OCI-LY3 (cell line): ENCODE results near the gene KCNN3.

ENCODE experiments used
- H2AFZ ChIP-seq: fragments of 200-600, 300-600 bp; shearing (Covaris generic); 2 replicates; pipeline ENCODE4 v1.6.0; 2014; ENCODE audit warnings: antibody characterized with exemption, low read depth, low read length
- H3K27ac ChIP-seq: fragments of 200-600, 300-600 bp; sonication (generic); 2 replicates; pipeline ENCODE4 v1.5.1; 2014; ENCODE audit warnings: mild to moderate bottlenecking, low read length, moderate library complexity, mixed read lengths
- H3K27me3 ChIP-seq: fragments of 200-600, 300-600 bp; sonication (generic); 2 replicates; pipeline ENCODE4 v1.6.1; 2014; ENCODE audit warnings: low read depth, low read length, mixed read lengths
- H3K36me3 ChIP-seq: fragments of 200-600, 300-600 bp; sonication (generic); replicated peaks from 2 replicates; pipeline ENCODE3; 2014; ENCODE audit warnings: low read depth, low read length, mixed read lengths
- H3K4me1 ChIP-seq: fragments of 300-600, 200-600 bp; sonication (generic); 2 replicates; pipeline ENCODE4 v1.6.1; 2014; ENCODE audit warnings: low read length, mixed read lengths
- H3K4me2 ChIP-seq: fragments of 200-600, 300-600 bp; sonication (generic); 2 replicates; pipeline ENCODE4 v1.6.1; 2014; ENCODE audit warnings: low read length, mixed read lengths
- H3K4me3 ChIP-seq: fragments of 300-600, 200-600 bp; sonication (generic); 2 replicates; pipeline ENCODE4 v1.5.1; 2014; ENCODE audit warnings: antibody characterized with exemption, mild to moderate bottlenecking, low read length, moderate library complexity
- H3K79me2 ChIP-seq: fragments of 300-600, 200-600 bp; shearing (Covaris generic); 2 replicates; pipeline ENCODE4 v1.6.1; 2014; ENCODE audit warnings: mild to moderate bottlenecking, low read length, mixed read lengths
- H3K9ac ChIP-seq: fragments of 300-600, 200-600 bp; shearing (Covaris generic); 2 replicates; pipeline ENCODE4 v1.6.0; 2014; ENCODE audit warnings: mild to moderate bottlenecking, low read length, moderate library complexity
- H3K9me3 ChIP-seq: fragments of 200-600, 300-600 bp; shearing (Covaris generic); 2 replicates; pipeline ENCODE4 v1.6.1; 2014; ENCODE audit warnings: low read length, mixed read lengths; ENCODE audit not compliant: insufficient read depth
- H4K20me1 ChIP-seq: fragments of 200-600, 300-600 bp; sonication (generic); 2 replicates; pipeline ENCODE4 v1.6.1; 2016; ENCODE audit warnings: low read length, mixed read lengths; ENCODE audit not compliant: insufficient read depth
- CTCF ChIP-seq: fragments of 200-600, 300-600 bp; sonication (generic); IDR thresholded peaks from 2 replicates; pipeline ENCODE4 v1.5.1; 2014; ENCODE audit warnings: antibody characterized with exemption, low read length, low read depth
- EZH2phosphoT487 ChIP-seq: fragments of 200-600 bp; shearing (Covaris generic); IDR thresholded peaks from 2 replicates; pipeline ENCODE4 v1.6.1; 2018; ENCODE audit warnings: antibody characterized with exemption, mixed run types, low read depth

The KCNN3 gene

GRCh38 chr1:154663471-154664060, 206.5 kb downstream of the KCNN3 start:
- peak overlapping the region; percentile 49; the same call in 1 of the 2 replicates for H2AFZ ChIP-seq
- no peaks in the 10 kb centered on the region for H3K9me3 ChIP-seq
- H3K9ac ChIP-seq = no peak overlapping the region
- H3K4me1 ChIP-seq = no peaks in the 10 kb centered on the region
- H3K79me2 ChIP-seq = no peaks in the 10 kb centered on the region
- H3K27me3 ChIP-seq = 0 out of 2 replicates have a peak, but pooled peaks cover 13% of the 10 kb centered on the region
- H4K20me1 ChIP-seq = no peaks in the 10 kb centered on the region
- no peak overlapping the region for H3K4me2 ChIP-seq
- no peak overlapping the region for H3K27ac ChIP-seq
- TF ChIP-seq CTCF (no peak), EZH2phosphoT487 (no peak)
- H3K4me3 ChIP-seq = no peak overlapping the region
- H3K36me3 ChIP-seq = no peaks in the 10 kb centered on the region

- TF ChIP-seq EZH2phosphoT487 (no peak), CTCF (no peak)
- H3K27ac ChIP-seq = no peak overlapping the region
- no peak overlapping the region for H3K4me2 ChIP-seq
- H4K20me1 ChIP-seq = no peaks in the 10 kb centered on the region
- H3K4me1 ChIP-seq = no peaks in the 10 kb centered on the region
- H3K4me3 ChIP-seq = no peak overlapping the region
- no peak overlapping the region for H2AFZ ChIP-seq
- H3K79me2 ChIP-seq = no peaks in the 10 kb centered on the region
- no peaks in the 10 kb centered on the region for H3K9me3 ChIP-seq
- H3K27me3 ChIP-seq = peaks cover 30% of the 10 kb centered on the region
- H3K36me3 ChIP-seq = no peaks in the 10 kb centered on the region
- no peak overlapping the region for H3K9ac ChIP-seq
Observed at GRCh38 chr1:154661110-154661509, 209.0 kb downstream of the KCNN3 start.

- no peak overlapping the region for H3K9ac ChIP-seq
- peaks cover 29% of the 10 kb centered on the region for H3K27me3 ChIP-seq
- H3K27ac ChIP-seq = no peak overlapping the region
- no peak overlapping the region for H3K4me3 ChIP-seq
- no peaks in the 10 kb centered on the region for H4K20me1 ChIP-seq
- no peak overlapping the region for H3K4me2 ChIP-seq
- TF ChIP-seq CTCF (no peak), EZH2phosphoT487 (no peak)
- H3K79me2 ChIP-seq = no peaks in the 10 kb centered on the region
- no peaks in the 10 kb centered on the region for H3K4me1 ChIP-seq
- no peak overlapping the region for H2AFZ ChIP-seq
- H3K36me3 ChIP-seq = no peaks in the 10 kb centered on the region
- no peaks in the 10 kb centered on the region for H3K9me3 ChIP-seq
Observed at GRCh38 chr1:154659823-154660592, 210.1 kb downstream of the KCNN3 start.

GRCh38 chr1:154657556-154657955, 212.5 kb downstream of the KCNN3 start:
- no peak overlapping the region for H2AFZ ChIP-seq
- no peaks in the 10 kb centered on the region for H3K9me3 ChIP-seq
- H3K79me2 ChIP-seq = no peaks in the 10 kb centered on the region
- no peaks in the 10 kb centered on the region for H3K36me3 ChIP-seq
- H3K4me1 ChIP-seq = no peaks in the 10 kb centered on the region
- no peaks in the 10 kb centered on the region for H4K20me1 ChIP-seq
- H3K9ac ChIP-seq = no peak overlapping the region
- TF ChIP-seq CTCF = no peak
- TF ChIP-seq EZH2phosphoT487 = no peak
- no peak overlapping the region for H3K4me2 ChIP-seq
- no peak overlapping the region for H3K4me3 ChIP-seq
- H3K27me3 ChIP-seq = peaks cover 42% of the 10 kb centered on the region
- no peak overlapping the region for H3K27ac ChIP-seq
